Measurements from ENCODE around the gene TMEM14A.
"Not testable (repeated sequence)": the region's sequence is repeated elsewhere in the genome, so short reads cannot be mapped to it uniquely, and the experiment has no call there.

The TMEM14A gene

GRCh38 chr6:52666071-52666470 is 4.8 kb upstream of the TMEM14A start:
- peaks cover 2% of the 10 kb centered on the region for H3K27me3 Mint-ChIP-seq
- H3K4me1 Mint-ChIP-seq (ENCODE audit: low read depth) = peaks cover 7% of the 10 kb centered on the region
- no peak overlapping the region for H3K27ac Mint-ChIP-seq
- no peak overlapping the region for H3K4me3 Mint-ChIP-seq
- H3K9me3 Mint-ChIP-seq (ENCODE audit: low read depth) = no peaks in the 10 kb centered on the region
- H3K36me3 Mint-ChIP-seq = no peaks in the 10 kb centered on the region

DNA sequence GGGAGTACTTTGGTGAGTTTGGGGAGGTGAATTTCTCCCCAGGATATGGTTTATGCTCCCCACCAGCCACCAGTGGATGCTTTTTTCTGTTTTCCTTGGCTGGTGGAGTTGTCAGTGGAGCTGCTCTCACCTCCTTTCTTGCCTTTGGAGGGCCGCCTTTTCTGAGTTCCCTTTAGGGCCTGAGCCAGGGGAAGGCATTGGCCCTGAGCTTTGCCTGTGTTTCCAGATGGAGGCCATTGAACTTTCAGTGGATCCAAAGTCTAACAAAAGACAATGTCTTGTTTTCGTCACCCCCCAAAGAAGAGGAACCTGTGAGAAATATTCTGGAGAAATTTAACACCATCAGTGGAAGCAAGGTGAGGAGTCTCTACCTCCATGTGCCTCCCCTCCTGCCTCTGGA is 4.4 kb upstream of the TMEM14A start:
- H3K9me3 Mint-ChIP-seq (ENCODE audit: low read depth) = no peaks in the 10 kb centered on the region
- no peak overlapping the region for H3K27ac Mint-ChIP-seq
- no peaks in the 10 kb centered on the region for H3K36me3 Mint-ChIP-seq
- no peak overlapping the region for H3K4me3 Mint-ChIP-seq
- peaks cover 2% of the 10 kb centered on the region for H3K27me3 Mint-ChIP-seq
- peaks cover 11% of the 10 kb centered on the region for H3K4me1 Mint-ChIP-seq (ENCODE audit: low read depth)

- Mint-ChIP-seq H3K4me1 (ENCODE audit: low read depth) (peaks cover 22% of the 10 kb centered on the region), H3K4me3 (no peak overlapping the region), H3K9me3 (ENCODE audit: low read depth) (no peaks in the 10 kb centered on the region), H3K36me3 (no peaks in the 10 kb centered on the region), H3K27ac (no peak overlapping the region), H3K27me3 (peaks cover 2% of the 10 kb centered on the region)
Observed at GRCh38 chr6:52667572-52667971, 3.3 kb upstream of the TMEM14A start.

- Mint-ChIP-seq H3K27ac (no peak overlapping the region), H3K4me1 (ENCODE audit: low read depth) (peaks cover 29% of the 10 kb centered on the region), H3K9me3 (ENCODE audit: low read depth) (no peaks in the 10 kb centered on the region), H3K36me3 (peaks cover 10% of the 10 kb centered on the region), H3K27me3 (peaks cover 2% of the 10 kb centered on the region), H3K4me3 (peak overlapping the region; percentile 92)
Observed at GRCh38 chr6:52671676-52672075, 763 bp downstream of the TMEM14A start.

DNA sequence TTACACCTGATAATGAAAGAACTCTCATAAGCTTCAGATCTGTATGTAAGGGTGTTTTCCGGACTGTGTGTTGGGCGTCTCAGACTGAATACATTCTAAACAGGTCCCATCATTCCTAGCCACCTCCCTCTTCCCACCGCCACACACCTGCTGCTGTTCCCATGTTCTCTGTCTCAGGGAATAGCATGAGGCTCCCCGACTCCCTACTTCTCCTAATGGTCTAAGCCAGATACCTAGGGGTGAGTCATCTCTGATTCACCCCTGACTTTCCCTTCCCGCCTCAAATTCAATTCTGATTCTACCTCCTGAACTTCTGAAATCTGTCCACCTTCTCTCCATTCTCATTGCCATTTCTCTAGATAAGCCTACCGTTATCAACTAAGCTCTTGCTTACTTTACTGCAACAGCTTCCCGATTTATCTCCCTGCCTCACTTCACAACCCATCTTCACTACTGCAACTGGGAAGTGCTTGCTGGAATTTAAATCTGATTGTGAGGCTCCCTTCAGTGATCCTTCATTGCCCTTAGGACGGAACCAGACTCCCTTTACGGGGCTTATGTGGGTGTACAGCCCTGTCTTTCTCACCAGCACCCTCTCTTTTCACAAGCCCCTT is 1.6 kb downstream of the TMEM14A start:
- Mint-ChIP-seq H3K36me3 (peaks cover 12% of the 10 kb centered on the region), H3K4me3 (peak overlapping the region; percentile 21), H3K27me3 (no peaks in the 10 kb centered on the region), H3K27ac (no peak overlapping the region), H3K9me3 (ENCODE audit: low read depth) (no peaks in the 10 kb centered on the region), H3K4me1 (ENCODE audit: low read depth) (peaks cover 29% of the 10 kb centered on the region)

GRCh38 chr6:52674666-52675065 is 3.8 kb downstream of the TMEM14A start:
- Mint-ChIP-seq H3K36me3 (peaks cover 17% of the 10 kb centered on the region), H3K27me3 (no peaks in the 10 kb centered on the region), H3K4me3 (no peak overlapping the region), H3K4me1 (ENCODE audit: low read depth) (peaks cover 29% of the 10 kb centered on the region), H3K9me3 (ENCODE audit: low read depth) (no peaks in the 10 kb centered on the region), H3K27ac (no peak overlapping the region)

DNA sequence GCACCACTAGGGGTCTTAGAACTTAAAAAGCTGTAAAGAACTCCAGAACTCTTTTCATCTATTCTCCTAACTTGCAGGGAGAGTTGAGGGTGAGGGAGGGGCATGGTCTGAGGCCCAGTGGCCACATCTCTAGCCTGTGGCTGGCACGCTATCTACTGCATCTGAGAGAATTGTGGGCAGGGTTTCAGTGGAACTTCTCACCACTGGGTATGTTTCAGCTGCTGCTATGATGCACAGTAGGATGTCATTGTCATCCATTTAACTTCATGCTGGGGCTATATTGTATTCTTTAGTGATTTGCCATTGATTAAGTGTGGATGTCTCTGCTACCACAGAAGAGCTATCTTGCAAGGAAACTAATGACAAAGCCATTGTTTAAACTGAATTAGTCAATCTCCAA is 4.5 kb downstream of the TMEM14A start:
- Mint-ChIP-seq H3K4me1 (ENCODE audit: low read depth) (peaks cover 29% of the 10 kb centered on the region), H3K9me3 (ENCODE audit: low read depth) (no peaks in the 10 kb centered on the region)

GRCh38 chr6:52676631-52677030 is 5.7 kb downstream of the TMEM14A start:
- peaks cover 17% of the 10 kb centered on the region for H3K4me1 Mint-ChIP-seq (ENCODE audit: low read depth)

More for the DNA sequence above, 4.5 kb downstream of the TMEM14A start:
- H3K4me3 Mint-ChIP-seq = no peak overlapping the region
- H3K36me3 Mint-ChIP-seq = peaks cover 17% of the 10 kb centered on the region
- no peaks in the 10 kb centered on the region for H3K27me3 Mint-ChIP-seq
- H3K27ac Mint-ChIP-seq = no peak overlapping the region

GRCh38 chr6:52681416-52681815 is 10.5 kb downstream of the TMEM14A start:
- no peak overlapping the region for H3K4me3 Mint-ChIP-seq
- no peaks in the 10 kb centered on the region for H3K4me1 Mint-ChIP-seq (ENCODE audit: low read depth)
- peaks cover 19% of the 10 kb centered on the region for H3K36me3 Mint-ChIP-seq

More at GRCh38 chr6:52676631-52677030, 5.7 kb downstream of the TMEM14A start:
- H3K27ac Mint-ChIP-seq; H3K27me3 Mint-ChIP-seq; H3K9me3 Mint-ChIP-seq (ENCODE audit: low read depth); H3K4me3 Mint-ChIP-seq: not testable (repeated sequence)
- H3K36me3 Mint-ChIP-seq = peaks cover 17% of the 10 kb centered on the region

GRCh38 chr6:52686878-52687699 is 16.2 kb downstream of the TMEM14A start:
- Mint-ChIP-seq H3K4me3 (no peak overlapping the region), H3K27me3 (no peaks in the 10 kb centered on the region), H3K9me3 (ENCODE audit: low read depth) (no peaks in the 10 kb centered on the region), H3K4me1 (ENCODE audit: low read depth) (no peaks in the 10 kb centered on the region), H3K36me3 (peaks cover 14% of the 10 kb centered on the region), H3K27ac (no peak overlapping the region)

More at GRCh38 chr6:52681416-52681815, 10.5 kb downstream of the TMEM14A start:
- no peaks in the 10 kb centered on the region for H3K9me3 Mint-ChIP-seq (ENCODE audit: low read depth)
- H3K27me3 Mint-ChIP-seq = no peaks in the 10 kb centered on the region
- no peak overlapping the region for H3K27ac Mint-ChIP-seq

GRCh38 chr6:52689857-52690256 is 18.9 kb downstream of the TMEM14A start:
- H3K36me3 Mint-ChIP-seq = peaks cover 9% of the 10 kb centered on the region
- H3K27me3 Mint-ChIP-seq = no peaks in the 10 kb centered on the region
- no peaks in the 10 kb centered on the region for H3K9me3 Mint-ChIP-seq (ENCODE audit: low read depth)
- no peak overlapping the region for H3K4me3 Mint-ChIP-seq
- H3K27ac Mint-ChIP-seq = no peak overlapping the region
- H3K4me1 Mint-ChIP-seq (ENCODE audit: low read depth) = no peaks in the 10 kb centered on the region

- Mint-ChIP-seq H3K4me1 (ENCODE audit: low read depth) (no peaks in the 10 kb centered on the region), H3K36me3 (peaks cover 6% of the 10 kb centered on the region), H3K9me3 (ENCODE audit: low read depth) (no peaks in the 10 kb centered on the region), H3K27me3 (no peaks in the 10 kb centered on the region), H3K4me3 (no peak overlapping the region), H3K27ac (no peak overlapping the region)
Observed at GRCh38 chr6:52691718-52692117, 20.8 kb downstream of the TMEM14A start.

DNA sequence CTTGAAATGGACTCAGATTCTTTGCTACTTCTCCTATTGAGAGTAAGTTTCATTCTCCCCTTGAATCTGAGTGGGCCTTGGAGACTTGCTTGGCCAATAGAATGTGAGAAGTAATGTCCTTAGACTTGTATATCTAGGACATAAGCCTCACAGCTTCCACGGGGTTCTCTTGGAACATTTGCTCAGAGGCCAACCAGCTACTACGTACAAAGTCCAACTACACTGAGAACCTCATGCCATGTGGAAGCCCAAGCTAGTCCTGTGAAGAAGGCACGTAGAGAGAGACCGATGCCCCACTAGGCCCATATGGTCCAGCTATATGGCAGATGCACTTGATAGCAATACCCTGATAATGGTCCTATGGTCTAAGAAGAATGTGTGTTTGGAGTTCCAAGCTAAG is 22.9 kb downstream of the TMEM14A start:
- no peak overlapping the region for H3K27ac Mint-ChIP-seq
- H3K4me3 Mint-ChIP-seq = no peak overlapping the region

GRCh38 chr6:52694404-52694803 is 23.5 kb downstream of the TMEM14A start:
- Mint-ChIP-seq H3K4me3 (no peak overlapping the region), H3K4me1 (ENCODE audit: low read depth) (no peaks in the 10 kb centered on the region), H3K36me3 (no peaks in the 10 kb centered on the region), H3K9me3 (ENCODE audit: low read depth) (no peaks in the 10 kb centered on the region), H3K27me3 (peaks cover 2% of the 10 kb centered on the region), H3K27ac (no peak overlapping the region)

More for the DNA sequence above, 22.9 kb downstream of the TMEM14A start:
- H3K9me3 Mint-ChIP-seq (ENCODE audit: low read depth) = no peaks in the 10 kb centered on the region
- H3K27me3 Mint-ChIP-seq = peaks cover 2% of the 10 kb centered on the region
- H3K36me3 Mint-ChIP-seq = no peaks in the 10 kb centered on the region
- no peaks in the 10 kb centered on the region for H3K4me1 Mint-ChIP-seq (ENCODE audit: low read depth)

GRCh38 chr6:52696418-52696817 is 25.5 kb downstream of the TMEM14A start:
- Mint-ChIP-seq H3K4me3 (no peak overlapping the region), H3K36me3 (no peaks in the 10 kb centered on the region), H3K27ac (no peak overlapping the region), H3K27me3 (peaks cover 7% of the 10 kb centered on the region), H3K4me1 (ENCODE audit: low read depth) (no peaks in the 10 kb centered on the region), H3K9me3 (ENCODE audit: low read depth) (no peaks in the 10 kb centered on the region)
